GM12872 (cell line): ENCODE measurements around the gene DGKI.

ENCODE experiments used
- TF ChIP-seq, protein P1 (sequence below): IDR thresholded peaks from 3 replicates; pipeline ENCODE4 v1.5.1; 2011; ENCODE audit warnings: low read depth, mild to moderate bottlenecking, low read length, moderate library complexity; ENCODE audit not compliant: insufficient read depth

Gene DGKI

GRCh38 chr7:137652721-137653120 is 194.1 kb downstream of the DGKI start:
- TF ChIP-seq, protein P1, sequence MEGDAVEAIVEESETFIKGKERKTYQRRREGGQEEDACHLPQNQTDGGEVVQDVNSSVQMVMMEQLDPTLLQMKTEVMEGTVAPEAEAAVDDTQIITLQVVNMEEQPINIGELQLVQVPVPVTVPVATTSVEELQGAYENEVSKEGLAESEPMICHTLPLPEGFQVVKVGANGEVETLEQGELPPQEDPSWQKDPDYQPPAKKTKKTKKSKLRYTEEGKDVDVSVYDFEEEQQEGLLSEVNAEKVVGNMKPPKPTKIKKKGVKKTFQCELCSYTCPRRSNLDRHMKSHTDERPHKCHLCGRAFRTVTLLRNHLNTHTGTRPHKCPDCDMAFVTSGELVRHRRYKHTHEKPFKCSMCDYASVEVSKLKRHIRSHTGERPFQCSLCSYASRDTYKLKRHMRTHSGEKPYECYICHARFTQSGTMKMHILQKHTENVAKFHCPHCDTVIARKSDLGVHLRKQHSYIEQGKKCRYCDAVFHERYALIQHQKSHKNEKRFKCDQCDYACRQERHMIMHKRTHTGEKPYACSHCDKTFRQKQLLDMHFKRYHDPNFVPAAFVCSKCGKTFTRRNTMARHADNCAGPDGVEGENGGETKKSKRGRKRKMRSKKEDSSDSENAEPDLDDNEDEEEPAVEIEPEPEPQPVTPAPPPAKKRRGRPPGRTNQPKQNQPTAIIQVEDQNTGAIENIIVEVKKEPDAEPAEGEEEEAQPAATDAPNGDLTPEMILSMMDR = no peak

- TF ChIP-seq, protein P1 = no peak
These were observed 198.7 kb downstream of the DGKI start for GRCh38 chr7:137647905-137648565.

DNA sequence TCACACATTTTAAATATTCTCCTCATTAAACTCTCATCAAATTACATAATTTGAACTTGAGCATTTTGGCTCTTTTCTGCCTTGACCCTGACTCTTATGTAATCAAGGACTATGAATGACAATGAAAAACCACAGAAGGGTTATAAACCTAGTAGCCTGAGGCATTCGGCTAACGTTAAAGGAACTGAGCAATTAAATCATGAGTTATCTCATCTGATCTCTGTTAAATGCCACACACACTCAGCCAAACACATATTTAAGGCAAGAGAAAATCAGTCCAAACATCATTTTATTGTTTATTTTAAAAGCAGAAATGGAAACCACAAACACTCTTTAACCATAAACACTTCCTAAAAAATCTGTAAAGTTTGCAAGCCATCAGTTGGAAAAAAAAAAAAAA is 204.3 kb downstream of the DGKI start:
- TF ChIP-seq, protein P1 = no peak

GRCh38 chr7:137642031-137642430 is 204.7 kb downstream of the DGKI start:
- TF ChIP-seq, protein P1 = no peak

DNA sequence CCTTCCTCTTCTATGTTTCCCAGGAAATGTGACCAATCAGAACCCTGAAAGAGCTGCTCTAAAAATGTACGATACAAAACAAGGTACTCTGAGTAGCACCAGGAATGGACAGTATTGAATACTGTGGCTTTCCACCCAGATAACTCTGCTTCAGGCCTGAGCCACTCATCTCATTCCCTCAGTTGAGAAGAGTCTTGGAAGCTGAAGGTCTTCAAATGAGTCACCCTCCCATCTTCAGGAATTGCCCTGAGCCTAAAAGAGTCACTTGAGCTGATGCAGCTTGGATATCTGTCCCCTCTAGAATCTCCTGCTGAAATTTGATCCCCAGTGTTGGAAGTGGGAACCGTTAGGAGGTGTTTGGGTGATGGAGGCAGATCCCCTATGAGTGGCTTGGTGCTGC is 210.4 kb downstream of the DGKI start:
- TF ChIP-seq, protein P1 = no peak

GRCh38 chr7:137635874-137636273 is 210.9 kb downstream of the DGKI start:
- TF ChIP-seq, protein P1 = no peak

DNA sequence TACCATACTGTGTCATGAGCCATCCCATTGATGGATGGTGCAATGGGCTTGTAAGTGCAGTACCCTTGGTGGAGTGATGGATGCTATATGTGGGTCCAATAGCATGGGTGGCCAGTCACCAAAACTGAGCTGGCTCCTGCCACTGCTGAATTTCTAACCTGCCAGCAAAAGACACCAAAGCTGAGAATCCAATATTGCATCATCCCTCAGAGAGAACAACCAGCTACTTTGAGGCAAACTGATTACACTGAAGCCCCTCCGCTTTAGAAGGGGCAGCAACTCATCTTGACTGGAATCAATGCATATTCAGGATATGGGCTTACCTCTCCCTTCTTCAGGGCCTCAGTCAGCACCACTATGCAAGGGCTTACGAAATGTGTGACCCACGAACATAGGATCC is 211.6 kb downstream of the DGKI start:
- TF ChIP-seq, protein P1 = no peak

DNA sequence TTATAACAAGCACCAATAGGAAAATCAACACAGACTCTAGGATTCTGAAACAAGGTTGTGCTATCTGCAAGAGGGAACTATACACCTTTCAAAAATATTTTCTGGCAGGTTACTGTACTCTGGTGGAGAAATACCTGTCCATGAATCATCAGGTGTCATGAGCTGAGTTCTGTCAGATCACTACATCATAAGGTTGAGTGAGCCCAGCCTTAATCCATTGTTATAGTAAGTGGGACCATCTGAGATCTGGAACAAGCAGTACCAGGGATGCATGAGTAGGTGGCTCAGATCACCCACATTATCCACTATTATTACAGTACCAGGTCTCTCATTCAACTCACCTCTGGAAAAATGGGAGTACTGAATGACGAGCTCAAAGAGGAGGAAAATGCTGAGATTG is 212.4 kb downstream of the DGKI start:
- TF ChIP-seq, protein P1 = no peak
